HEK293T (cell line): Measurements from ENCODE around the gene BSG.

Experiments
- CTCF ChIA-PET: fragments of 350-600 bp; formaldehyde crosslinking; extraction: SDS; loops from one replicate; lab custom pipeline; 2021; ENCODE audit warnings: antibody characterized with exemption, inconsistent platforms; lab: Yijun Ruan, JAX
- POLR2A ChIA-PET: fragments of 350-600 bp; formaldehyde crosslinking; extraction: SDS; loops from one replicate; lab custom pipeline; 2020; ENCODE audit warnings: antibody characterized with exemption, inconsistent platforms; lab: Yijun Ruan, JAX
- DNase-seq: peaks from one replicate; pipeline ENCODE4 v3.0.0; 2012; ENCODE audit warnings: mixed read lengths; ENCODE audit errors: extremely low spot score
- ARNT ChIP-seq: fragments of 450-650 bp; IDR thresholded peaks from 2 replicates; pipeline ENCODE4 v1.6.1; 2017; ENCODE audit warnings: mild to moderate bottlenecking
- BHLHE40 ChIP-seq: fragments of 450-650 bp; IDR thresholded peaks from 2 replicates; pipeline ENCODE4 v1.6.1; 2016; ENCODE audit warnings: mild to moderate bottlenecking, moderate library complexity, borderline replicate concordance
- CTBP1 ChIP-seq: fragments of 450-650 bp; IDR thresholded peaks from 2 replicates; pipeline ENCODE4 v1.6.1; 2016; ENCODE audit warnings: borderline replicate concordance
- ELF4 ChIP-seq: fragments of 450-650 bp; IDR thresholded peaks from 2 replicates; pipeline ENCODE4 v1.6.1; 2017; ENCODE audit warnings: antibody characterized with exemption
- FOXA1 ChIP-seq: fragments of 450-650 bp; IDR thresholded peaks from 2 replicates; pipeline ENCODE4 v1.6.1; 2016; ENCODE audit warnings: mild to moderate bottlenecking
- FOXK2 ChIP-seq: fragments of 450-650 bp; IDR thresholded peaks from 2 replicates; pipeline ENCODE4 v1.6.1; 2016; ENCODE audit warnings: mild to moderate bottlenecking
- FOXM1 ChIP-seq: fragments of 450-650 bp; IDR thresholded peaks from 2 replicates; pipeline ENCODE4 v1.6.1; 2017; ENCODE audit warnings: mild to moderate bottlenecking, borderline replicate concordance
- HDGF ChIP-seq: fragments of 450-650 bp; IDR thresholded peaks from 2 replicates; pipeline ENCODE4 v1.6.1; 2017; ENCODE audit warnings: antibody characterized with exemption, borderline replicate concordance
- L3MBTL2 ChIP-seq: fragments of 450-650 bp; conservative IDR thresholded peaks from 2 replicates; pipeline ENCODE4 v1.6.1; 2016; ENCODE audit warnings: mild to moderate bottlenecking
- LEF1 ChIP-seq: fragments of 450-650 bp; IDR thresholded peaks from 2 replicates; pipeline ENCODE4 v1.6.1; 2017; ENCODE audit warnings: mild to moderate bottlenecking, borderline replicate concordance
- NFRKB ChIP-seq: fragments of 450-650 bp; IDR thresholded peaks from 2 replicates; pipeline ENCODE4 v1.6.1; 2016; ENCODE audit warnings: mild to moderate bottlenecking, moderate library complexity
- PKNOX1 ChIP-seq: fragments of 450-650 bp; IDR thresholded peaks from 2 replicates; pipeline ENCODE4 v1.6.1; 2016
- SP1 ChIP-seq: fragments of 450-650 bp; IDR thresholded peaks from 2 replicates; pipeline ENCODE4 v1.6.1; 2017
- SUZ12 ChIP-seq: fragments of 450-650 bp; IDR thresholded peaks from 2 replicates; pipeline ENCODE4 v1.6.1; 2016; ENCODE audit warnings: mild to moderate bottlenecking
- TARDBP ChIP-seq: fragments of 450-650 bp; IDR thresholded peaks from 2 replicates; pipeline ENCODE4 v1.6.1; 2016
- ZNF384 ChIP-seq: fragments of 450-650 bp; IDR thresholded peaks from 2 replicates; pipeline ENCODE4 v1.6.1; 2016

BSG gene

DNA sequence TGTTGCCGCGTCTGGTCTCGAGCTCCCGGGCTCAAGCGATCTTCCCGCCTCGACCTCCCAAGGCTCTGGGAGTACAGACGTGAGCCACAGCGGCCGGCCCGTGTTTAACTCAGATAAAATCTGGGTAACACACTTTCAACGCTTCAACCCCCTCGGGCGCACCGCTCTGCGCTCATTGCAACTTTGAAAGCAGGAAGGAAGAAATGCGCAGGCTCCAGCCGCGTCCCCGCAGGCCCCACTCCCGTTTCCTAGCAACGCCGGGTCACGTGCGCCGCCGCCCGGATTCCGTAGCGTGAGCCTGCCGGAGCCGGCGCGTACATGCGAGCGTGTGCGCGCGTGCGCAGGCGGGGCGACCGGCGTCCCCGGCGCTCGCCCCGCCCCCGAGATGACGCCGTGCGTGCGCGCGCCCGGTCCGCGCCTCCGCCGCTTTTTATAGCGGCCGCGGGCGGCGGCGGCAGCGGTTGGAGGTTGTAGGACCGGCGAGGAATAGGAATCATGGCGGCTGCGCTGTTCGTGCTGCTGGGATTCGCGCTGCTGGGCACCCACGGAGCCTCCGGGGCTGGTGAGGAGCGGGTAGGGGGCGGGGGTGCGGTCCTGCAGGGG lies at the start of gene BSG:
Gene BSG (plus strand): TSS at position 457 of the 603 bp plus-strand sequence. CDS start 39 bp downstream, at position 496.
- POLR2A ChIA-PET = interaction anchor here (0.9 to 1.1 kb wide), 5 partner anchors 16 to 83 kb away, joined by 3 to 5 read pairs (median 3); partner anchors contain the start of gene CDC34
- 0 out of 2 replicates have a peak, but pooled peaks have one; percentile 13 for TF ChIP-seq L3MBTL2
- no peak for TF ChIP-seq TARDBP
- TF ChIP-seq NFRKB = no peak
- no peak for TF ChIP-seq PKNOX1
- no peak for TF ChIP-seq FOXM1
- 0 out of 2 replicates have a peak, but pooled peaks have one; percentile 14 for TF ChIP-seq LEF1
- TF ChIP-seq FOXA1 = no peak
- no peak for TF ChIP-seq BHLHE40
- TF ChIP-seq ARNT = peak; percentile 66
- CTCF ChIA-PET = no interaction called here
- peak; percentile 99 for DNase-seq

DNA sequence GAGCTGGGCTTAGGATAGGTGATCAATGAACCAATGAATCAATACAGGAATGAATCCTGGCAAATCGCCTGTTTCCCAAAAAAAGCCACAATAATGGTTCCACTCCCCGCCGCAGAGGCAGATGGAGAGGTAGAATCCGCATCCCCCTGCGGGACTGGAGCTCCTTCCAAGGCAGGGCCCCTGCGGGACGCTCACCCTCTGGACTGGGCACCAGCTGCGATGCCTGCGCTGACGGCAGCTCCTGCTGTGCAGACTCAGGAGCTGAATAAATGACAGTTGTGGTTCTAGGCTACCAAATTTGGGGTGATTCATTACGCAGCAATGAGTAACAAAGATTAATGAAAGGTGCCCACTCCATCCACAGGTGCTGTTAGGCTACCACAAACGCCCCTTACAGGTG lies 49.7 kb upstream of the BSG start:
- no peak for TF ChIP-seq SUZ12
- TF ChIP-seq FOXA1 = no peak
- no peak for TF ChIP-seq TARDBP
- TF ChIP-seq ELF4 = no peak
- TF ChIP-seq L3MBTL2 = no peak
- no peak for TF ChIP-seq SP1
- TF ChIP-seq ARNT = no peak
- no peak for TF ChIP-seq PKNOX1
- no peak for TF ChIP-seq LEF1
- no peak for TF ChIP-seq FOXK2
- TF ChIP-seq NFRKB = no peak
- TF ChIP-seq BHLHE40 = no peak
- no peak for TF ChIP-seq HDGF
- TF ChIP-seq CTBP1 = no peak
- no peak for TF ChIP-seq FOXM1
- TF ChIP-seq ZNF384 = no peak
- ChIA-PET POLR2A (interaction anchor here (1.6 to 3.0 kb wide), 3 partner anchors 8 to 16 kb away, joined by 4 to 20 read pairs (median 8); partner anchors contain the start of gene CDC34), CTCF (no interaction called here)
- no peak for DNase-seq

GRCh38 chr19:524062-524674 lies 48.2 kb upstream of the BSG start:
- DNase-seq = no peak
- CTCF ChIA-PET = no interaction called here
- POLR2A ChIA-PET = no interaction called here
- TF ChIP-seq L3MBTL2 (no peak), ARNT (no peak), ELF4 (no peak), FOXA1 (no peak), FOXM1 (no peak), ZNF384 (no peak), SUZ12 (no peak), TARDBP (no peak), LEF1 (no peak), PKNOX1 (no peak), NFRKB (no peak), BHLHE40 (no peak), HDGF (no peak), FOXK2 (no peak), SP1 (no peak), CTBP1 (no peak)

DNA sequence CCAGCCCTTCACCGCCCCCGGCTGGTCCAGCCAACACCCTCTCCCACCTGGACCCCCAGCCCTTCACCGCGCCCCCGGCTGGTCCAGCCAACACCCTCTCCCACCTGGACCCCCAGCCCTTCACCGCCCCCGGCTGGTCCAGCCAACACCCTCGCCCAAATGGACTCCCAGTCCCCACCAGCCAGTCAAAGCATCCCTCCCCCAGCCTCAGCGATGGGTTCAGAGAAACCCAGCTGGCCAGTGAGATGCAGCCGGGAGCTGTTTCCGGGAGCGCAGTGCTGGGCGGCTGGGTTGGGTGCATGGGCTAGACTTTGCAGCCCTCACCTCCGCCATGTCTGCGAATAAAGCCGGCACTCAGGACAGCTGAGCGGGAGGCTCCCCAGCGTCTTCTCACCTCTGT lies 47.4 kb upstream of the BSG start:
- no peak for DNase-seq
- POLR2A ChIA-PET = no interaction called here
- TF ChIP-seq NFRKB = no peak
- no peak for TF ChIP-seq CTBP1
- no peak for TF ChIP-seq ZNF384
- TF ChIP-seq PKNOX1 = no peak
- TF ChIP-seq HDGF = no peak
- TF ChIP-seq SUZ12 = no peak
- TF ChIP-seq ARNT = no peak
- TF ChIP-seq SP1 = no peak
- TF ChIP-seq L3MBTL2 = no peak
- no peak for TF ChIP-seq FOXA1
- no peak for TF ChIP-seq FOXM1
- TF ChIP-seq TARDBP = no peak
- no peak for TF ChIP-seq ELF4
- TF ChIP-seq LEF1 = no peak
- TF ChIP-seq BHLHE40 = no peak
- no peak for TF ChIP-seq FOXK2
- CTCF ChIA-PET = no interaction called here

- CTCF ChIA-PET = no interaction called here
Measured at GRCh38 chr19:525857-526419, 46.5 kb upstream of the BSG start.

More at GRCh38 chr19:525857-526419, 46.5 kb upstream of the BSG start:
- DNase-seq = no peak
- POLR2A ChIA-PET = no interaction called here
- TF ChIP-seq FOXK2 (no peak), HDGF (no peak), SP1 (no peak), NFRKB (no peak), TARDBP (no peak), PKNOX1 (no peak), LEF1 (no peak), ARNT (no peak), FOXM1 (no peak), BHLHE40 (no peak), CTBP1 (no peak), SUZ12 (no peak), ELF4 (no peak)
